ENCODE measurements around the gene FAM161A.

FAM161A gene

DNA sequence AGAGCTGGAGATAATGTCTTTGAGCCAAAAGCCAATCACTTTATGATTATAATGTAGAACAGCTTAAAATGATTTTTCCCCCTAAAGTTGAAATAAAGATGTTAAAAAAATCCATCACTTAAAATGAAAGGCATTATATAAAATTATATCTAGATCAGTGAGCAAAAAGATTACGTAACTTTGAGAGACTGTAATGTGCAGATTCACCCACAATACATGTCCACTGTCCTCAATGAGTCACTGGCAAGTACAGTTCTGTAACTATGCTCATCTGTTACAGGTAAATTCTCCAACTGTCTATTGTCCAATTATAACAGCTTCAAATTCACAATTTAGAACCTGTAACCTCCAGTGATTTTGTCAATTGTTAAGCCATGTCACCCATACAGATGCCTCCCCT, 19.0 kb downstream of the FAM161A start:
- no peak for TF ChIP-seq FOXP2 (optimal IDR thresholded peaks at IDR 0.05; ENCODE audit: borderline replicate concordance, extremely low read depth, extremely low read length, insufficient read depth)
- TF ChIP-seq TAF1 (IDR thresholded peaks at IDR 0.05; ENCODE audit: borderline replicate concordance, insufficient read depth, low read length), result no peak
- TF ChIP-seq POLR2AphosphoS5 (IDR thresholded peaks at IDR 0.05; ENCODE audit: low read depth, low read length), result no peak
- TF ChIP-seq SIN3A (IDR thresholded peaks at IDR 0.05; ENCODE audit: borderline replicate concordance, insufficient read depth, low read length), result no peak
- TF ChIP-seq, protein P1, sequence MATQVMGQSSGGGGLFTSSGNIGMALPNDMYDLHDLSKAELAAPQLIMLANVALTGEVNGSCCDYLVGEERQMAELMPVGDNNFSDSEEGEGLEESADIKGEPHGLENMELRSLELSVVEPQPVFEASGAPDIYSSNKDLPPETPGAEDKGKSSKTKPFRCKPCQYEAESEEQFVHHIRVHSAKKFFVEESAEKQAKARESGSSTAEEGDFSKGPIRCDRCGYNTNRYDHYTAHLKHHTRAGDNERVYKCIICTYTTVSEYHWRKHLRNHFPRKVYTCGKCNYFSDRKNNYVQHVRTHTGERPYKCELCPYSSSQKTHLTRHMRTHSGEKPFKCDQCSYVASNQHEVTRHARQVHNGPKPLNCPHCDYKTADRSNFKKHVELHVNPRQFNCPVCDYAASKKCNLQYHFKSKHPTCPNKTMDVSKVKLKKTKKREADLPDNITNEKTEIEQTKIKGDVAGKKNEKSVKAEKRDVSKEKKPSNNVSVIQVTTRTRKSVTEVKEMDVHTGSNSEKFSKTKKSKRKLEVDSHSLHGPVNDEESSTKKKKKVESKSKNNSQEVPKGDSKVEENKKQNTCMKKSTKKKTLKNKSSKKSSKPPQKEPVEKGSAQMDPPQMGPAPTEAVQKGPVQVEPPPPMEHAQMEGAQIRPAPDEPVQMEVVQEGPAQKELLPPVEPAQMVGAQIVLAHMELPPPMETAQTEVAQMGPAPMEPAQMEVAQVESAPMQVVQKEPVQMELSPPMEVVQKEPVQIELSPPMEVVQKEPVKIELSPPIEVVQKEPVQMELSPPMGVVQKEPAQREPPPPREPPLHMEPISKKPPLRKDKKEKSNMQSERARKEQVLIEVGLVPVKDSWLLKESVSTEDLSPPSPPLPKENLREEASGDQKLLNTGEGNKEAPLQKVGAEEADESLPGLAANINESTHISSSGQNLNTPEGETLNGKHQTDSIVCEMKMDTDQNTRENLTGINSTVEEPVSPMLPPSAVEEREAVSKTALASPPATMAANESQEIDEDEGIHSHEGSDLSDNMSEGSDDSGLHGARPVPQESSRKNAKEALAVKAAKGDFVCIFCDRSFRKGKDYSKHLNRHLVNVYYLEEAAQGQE (IDR thresholded peaks at IDR 0.05; ENCODE audit: insufficient read depth in 1 of 2, low read depth in 2 of 2, low read length in 2 of 2), result no peak

DNA sequence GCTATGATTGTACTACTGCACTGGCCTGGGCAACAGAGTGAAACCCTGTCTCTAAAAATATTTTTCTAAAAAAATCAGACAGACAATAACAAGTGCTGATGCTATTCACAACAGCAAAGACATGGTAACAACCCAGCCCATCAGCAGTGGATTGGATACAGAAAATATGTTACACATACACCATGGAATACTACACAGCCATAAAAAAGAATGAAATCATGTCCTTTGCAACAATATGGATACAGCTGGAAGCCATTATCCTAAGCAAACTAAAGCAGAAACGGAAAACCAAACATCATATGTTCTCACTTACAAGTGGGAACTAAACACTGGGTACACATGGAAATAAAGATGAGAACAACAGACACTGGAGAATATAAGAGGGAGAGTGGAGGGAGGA, 19.9 kb downstream of the FAM161A start:
- TF ChIP-seq FOXP2 (optimal IDR thresholded peaks at IDR 0.05; ENCODE audit: borderline replicate concordance, extremely low read depth, extremely low read length, insufficient read depth) (no peak), POLR2AphosphoS5 (IDR thresholded peaks at IDR 0.05; ENCODE audit: low read depth, low read length) (no peak), SIN3A (IDR thresholded peaks at IDR 0.05; ENCODE audit: borderline replicate concordance, insufficient read depth, low read length) (no peak), TAF1 (IDR thresholded peaks at IDR 0.05; ENCODE audit: borderline replicate concordance, insufficient read depth, low read length) (no peak)
- TF ChIP-seq, protein P1 (IDR thresholded peaks at IDR 0.05; ENCODE audit: insufficient read depth in 1 of 2, low read depth in 2 of 2, low read length in 2 of 2), result no peak

DNA sequence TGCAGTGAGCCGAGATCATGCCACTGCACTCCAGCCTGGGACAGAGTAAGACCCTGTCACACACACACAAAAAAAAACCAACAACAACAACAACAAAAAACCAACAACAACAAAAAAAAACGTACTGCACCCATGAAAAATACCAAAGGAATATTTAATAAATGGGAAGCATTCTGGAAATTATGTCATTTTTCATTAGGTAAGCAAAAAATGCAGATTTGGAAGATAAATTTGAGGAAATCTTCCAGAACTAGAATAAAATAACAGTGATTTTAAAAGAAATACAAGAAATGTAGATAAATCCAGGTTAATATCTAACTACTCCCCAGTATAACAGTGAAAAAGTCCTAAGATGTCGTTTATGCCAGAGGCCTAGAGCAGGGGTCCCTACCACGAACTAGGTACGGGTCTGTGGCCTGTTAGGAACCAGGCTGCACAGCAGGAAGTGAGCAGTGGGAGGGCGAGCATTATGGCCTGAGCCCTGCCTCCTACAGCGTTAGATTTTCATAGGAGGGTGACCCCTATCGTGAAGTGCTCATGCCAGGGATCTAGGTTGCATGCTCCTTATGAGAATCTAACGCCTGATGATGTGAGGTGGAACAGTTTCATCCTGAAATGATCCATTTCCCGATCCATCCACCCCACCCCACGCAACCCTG, 21.5 kb downstream of the FAM161A start:
- TF ChIP-seq POLR2AphosphoS5 (IDR thresholded peaks at IDR 0.05; ENCODE audit: low read depth, low read length) (no peak), FOXP2 (optimal IDR thresholded peaks at IDR 0.05; ENCODE audit: borderline replicate concordance, extremely low read depth, extremely low read length, insufficient read depth) (no peak), SIN3A (IDR thresholded peaks at IDR 0.05; ENCODE audit: borderline replicate concordance, insufficient read depth, low read length) (no peak), TAF1 (IDR thresholded peaks at IDR 0.05; ENCODE audit: borderline replicate concordance, insufficient read depth, low read length) (no peak)
- TF ChIP-seq, protein P1 (IDR thresholded peaks at IDR 0.05; ENCODE audit: insufficient read depth in 1 of 2, low read depth in 2 of 2, low read length in 2 of 2), result no peak

DNA sequence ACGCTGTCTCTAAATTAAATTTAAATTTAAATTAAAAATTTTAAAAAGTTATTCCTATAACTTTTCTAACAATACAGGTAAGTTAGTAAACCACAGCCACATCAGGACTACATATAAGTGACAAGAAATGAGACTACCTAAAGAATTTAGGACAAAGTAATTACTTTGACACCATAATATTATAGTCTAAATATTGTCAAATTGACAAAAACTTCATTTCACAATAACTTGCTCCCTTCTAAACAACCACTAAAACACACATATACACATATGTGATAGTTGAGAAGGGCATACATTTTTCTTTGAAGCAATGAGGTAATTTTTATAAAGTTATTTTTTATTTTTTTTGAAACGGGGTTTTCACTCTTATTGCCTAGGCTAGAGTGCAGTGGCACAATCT, 31.6 kb downstream of the FAM161A start:
- TF ChIP-seq SIN3A (IDR thresholded peaks at IDR 0.05; ENCODE audit: borderline replicate concordance, insufficient read depth, low read length) (no peak), FOXP2 (optimal IDR thresholded peaks at IDR 0.05; ENCODE audit: borderline replicate concordance, extremely low read depth, extremely low read length, insufficient read depth) (no peak), POLR2AphosphoS5 (IDR thresholded peaks at IDR 0.05; ENCODE audit: low read depth, low read length) (no peak)
- TF ChIP-seq, protein P1 (IDR thresholded peaks at IDR 0.05; ENCODE audit: insufficient read depth in 1 of 2, low read depth in 2 of 2, low read length in 2 of 2), result no peak

Data from PFSK-1 (cell line).